ENCODE data around the gene KLF6.

- no peak for TF ChIP-seq ZFX (IDR thresholded peaks at IDR 0.05)
- TF ChIP-seq, protein P1, sequence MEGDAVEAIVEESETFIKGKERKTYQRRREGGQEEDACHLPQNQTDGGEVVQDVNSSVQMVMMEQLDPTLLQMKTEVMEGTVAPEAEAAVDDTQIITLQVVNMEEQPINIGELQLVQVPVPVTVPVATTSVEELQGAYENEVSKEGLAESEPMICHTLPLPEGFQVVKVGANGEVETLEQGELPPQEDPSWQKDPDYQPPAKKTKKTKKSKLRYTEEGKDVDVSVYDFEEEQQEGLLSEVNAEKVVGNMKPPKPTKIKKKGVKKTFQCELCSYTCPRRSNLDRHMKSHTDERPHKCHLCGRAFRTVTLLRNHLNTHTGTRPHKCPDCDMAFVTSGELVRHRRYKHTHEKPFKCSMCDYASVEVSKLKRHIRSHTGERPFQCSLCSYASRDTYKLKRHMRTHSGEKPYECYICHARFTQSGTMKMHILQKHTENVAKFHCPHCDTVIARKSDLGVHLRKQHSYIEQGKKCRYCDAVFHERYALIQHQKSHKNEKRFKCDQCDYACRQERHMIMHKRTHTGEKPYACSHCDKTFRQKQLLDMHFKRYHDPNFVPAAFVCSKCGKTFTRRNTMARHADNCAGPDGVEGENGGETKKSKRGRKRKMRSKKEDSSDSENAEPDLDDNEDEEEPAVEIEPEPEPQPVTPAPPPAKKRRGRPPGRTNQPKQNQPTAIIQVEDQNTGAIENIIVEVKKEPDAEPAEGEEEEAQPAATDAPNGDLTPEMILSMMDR (conservative IDR thresholded peaks at IDR 0.05): no peak
Measured at GRCh38 chr10:3827266-3827665, 42.3 kb upstream of the KLF6 start.
